ENCODE data around the gene SLC44A3. TPM values are rescaled to one million over a fixed set of nuclear protein-coding genes. Genes with fewer than 3 reads are reported as not detected.

Gene SLC44A3
- polyA plus RNA-seq, 3 donors, result not detected

- Histone ChIP-seq H3K79me2 (ENCODE audit: insufficient read depth, low read length) (no peaks in the 10 kb centered on the region), H3K4me2 (replicated peaks; ENCODE audit: extremely low read depth, low read length, poor library complexity, severe bottlenecking) (no peak overlapping the region), H3K9ac (ENCODE audit: insufficient read depth, low read length, poor library complexity, severe bottlenecking) (no peak overlapping the region), H3K27ac (ENCODE audit: low read depth in 1 of 2, low read length in 2 of 2) (no peak overlapping the region), H3K27me3 (ENCODE audit: control insufficient read depth in 2 of 2, insufficient read depth in 2 of 2, low read length in 2 of 2) (peaks cover 37 to 45% of the 10 kb centered on the region in 2 donors), H2AFZ (ENCODE audit: insufficient read depth, low read depth, low read length, poor library complexity, severe bottlenecking) (no peak overlapping the region), H3K4me3 (replicated peaks in 1 of 3; ENCODE audit: low read depth in 2 of 3, low read length in 3 of 3) (no peak overlapping the region), H3K9me3 (replicated peaks in 1 of 2; ENCODE audit: control insufficient read depth in 1 of 2, insufficient read depth in 1 of 2, low read length in 2 of 2) (no peaks in the 10 kb centered on the region), H4K20me1 (ENCODE audit: insufficient read depth, low read length) (no peaks in the 10 kb centered on the region), H3K4me1 (ENCODE audit: control insufficient read depth in 1 of 2, insufficient read depth in 2 of 2, low read length in 2 of 2) (peaks cover 9 to 20% of the 10 kb centered on the region in 2 donors), H3K36me3 (replicated peaks in 1 of 2; ENCODE audit: control insufficient read depth in 1 of 2, insufficient read depth in 2 of 2, low read length in 2 of 2) (no peaks in the 10 kb centered on the region)
- peaks cover 40 to 58% (median 42%) of the 10 kb centered on the region in 3 donors for H3K27me3 Mint-ChIP-seq (ENCODE audit: low read depth in 3 of 3)
- WGBS (ENCODE audit: insufficient coverage), result 79% methylated on average over 3 of the region's 8 CpGs
- H3K36me3 Mint-ChIP-seq, result peaks cover 3 to 6% of the 10 kb centered on the region in 2 donors
- H3K4me1 Mint-ChIP-seq, result peaks cover 12% of the 10 kb centered on the region
- no peak overlapping the region for H3K27ac Mint-ChIP-seq
- H3K4me3 Mint-ChIP-seq, result peak overlapping the region in 1 of 2 donors; percentile 51
- DNase-seq, result no peak
- no peak for TF ChIP-seq CTCF (IDR thresholded peaks at IDR 0.05)
- intact Hi-C loops (cut with micrococcal nuclease), result no loop called here
- H3K9me3 Mint-ChIP-seq, result peaks cover 0 to 11% (median 7%) of the 10 kb centered on the region in 7 donors
These were observed 102.7 kb downstream of the SLC44A3 start for GRCh38 chr1:94922761-94923331.

DNA sequence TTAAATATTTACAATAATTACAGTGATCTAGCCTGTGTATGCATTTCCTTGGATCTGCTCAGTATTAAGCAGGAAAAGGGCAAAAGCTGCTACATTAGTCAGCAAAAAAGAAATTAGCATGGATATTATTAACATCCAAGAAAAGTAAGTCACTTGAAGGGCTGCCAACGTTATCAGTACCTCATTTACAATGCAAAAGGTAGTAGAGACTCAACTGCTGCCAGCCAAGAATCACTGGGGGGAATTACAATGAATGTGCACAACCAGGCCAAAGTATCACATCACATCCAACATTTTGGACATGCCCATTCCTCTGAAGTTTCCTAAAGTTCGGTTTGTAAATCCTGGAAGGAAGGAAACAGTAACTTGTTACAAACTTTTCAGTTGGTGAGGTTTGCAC, 104.8 kb downstream of the SLC44A3 start:
- no peak overlapping the region for H3K9ac ChIP-seq (ENCODE audit: insufficient read depth, low read length, poor library complexity, severe bottlenecking)
- DNase-seq, result no peak
- H3K79me2 ChIP-seq (ENCODE audit: insufficient read depth, low read length), result no peaks in the 10 kb centered on the region
- H3K27ac ChIP-seq (ENCODE audit: low read depth in 1 of 2, low read length in 2 of 2), result no peak overlapping the region
- H3K9me3 ChIP-seq (replicated peaks in 1 of 2; ENCODE audit: control insufficient read depth in 1 of 2, insufficient read depth in 1 of 2, low read length in 2 of 2), result no peaks in the 10 kb centered on the region
- intact Hi-C loops (cut with micrococcal nuclease), result no loop called here
- WGBS (ENCODE audit: insufficient coverage), result no CpG with 5 or more reads among the region's 2 CpGs
- no peak overlapping the region for H3K27ac Mint-ChIP-seq
- peaks cover 0 to 19% (median 8%) of the 10 kb centered on the region in 7 donors for H3K9me3 Mint-ChIP-seq
- no peak for TF ChIP-seq CTCF (IDR thresholded peaks at IDR 0.05)
- H3K36me3 Mint-ChIP-seq, result peaks cover 3 to 10% of the 10 kb centered on the region in 2 donors
- peaks cover 9 to 20% of the 10 kb centered on the region in 2 donors for H3K4me1 ChIP-seq (ENCODE audit: control insufficient read depth in 1 of 2, insufficient read depth in 2 of 2, low read length in 2 of 2)
- H3K27me3 Mint-ChIP-seq (ENCODE audit: low read depth in 3 of 3), result peaks cover 55 to 79% (median 62%) of the 10 kb centered on the region in 3 donors
- H3K4me3 ChIP-seq (replicated peaks in 1 of 3; ENCODE audit: low read depth in 2 of 3, low read length in 3 of 3), result no peak overlapping the region
- no peaks in the 10 kb centered on the region for H4K20me1 ChIP-seq (ENCODE audit: insufficient read depth, low read length)
- no peak overlapping the region for H2AFZ ChIP-seq (ENCODE audit: insufficient read depth, low read depth, low read length, poor library complexity, severe bottlenecking)
- peaks cover 54 to 64% of the 10 kb centered on the region in 2 donors for H3K27me3 ChIP-seq (ENCODE audit: control insufficient read depth in 2 of 2, insufficient read depth in 2 of 2, low read length in 2 of 2)
- peak overlapping the region in 1 of 2 donors; percentile 89 for H3K4me3 Mint-ChIP-seq
- H3K4me2 ChIP-seq (replicated peaks; ENCODE audit: extremely low read depth, low read length, poor library complexity, severe bottlenecking), result no peak overlapping the region
- H3K4me1 Mint-ChIP-seq, result peaks cover 12% of the 10 kb centered on the region
- H3K36me3 ChIP-seq (replicated peaks in 1 of 2; ENCODE audit: control insufficient read depth in 1 of 2, insufficient read depth in 2 of 2, low read length in 2 of 2), result no peaks in the 10 kb centered on the region
